22Rv1 (cell line): Measurements from ENCODE around the gene TRAF3.

Experiments used
- ZFX ChIP-seq: fragments of 450-650 bp; IDR thresholded peaks from 2 replicates; pipeline ENCODE4 v1.6.1; 2017; ENCODE audit warnings: antibody characterized with exemption, borderline replicate concordance
- TF ChIP-seq, protein P1 (sequence below): fragments of 450-650 bp; IDR thresholded peaks from 2 replicates; pipeline ENCODE4 v1.5.1; 2017; ENCODE audit warnings: mild to moderate bottlenecking

DNA sequence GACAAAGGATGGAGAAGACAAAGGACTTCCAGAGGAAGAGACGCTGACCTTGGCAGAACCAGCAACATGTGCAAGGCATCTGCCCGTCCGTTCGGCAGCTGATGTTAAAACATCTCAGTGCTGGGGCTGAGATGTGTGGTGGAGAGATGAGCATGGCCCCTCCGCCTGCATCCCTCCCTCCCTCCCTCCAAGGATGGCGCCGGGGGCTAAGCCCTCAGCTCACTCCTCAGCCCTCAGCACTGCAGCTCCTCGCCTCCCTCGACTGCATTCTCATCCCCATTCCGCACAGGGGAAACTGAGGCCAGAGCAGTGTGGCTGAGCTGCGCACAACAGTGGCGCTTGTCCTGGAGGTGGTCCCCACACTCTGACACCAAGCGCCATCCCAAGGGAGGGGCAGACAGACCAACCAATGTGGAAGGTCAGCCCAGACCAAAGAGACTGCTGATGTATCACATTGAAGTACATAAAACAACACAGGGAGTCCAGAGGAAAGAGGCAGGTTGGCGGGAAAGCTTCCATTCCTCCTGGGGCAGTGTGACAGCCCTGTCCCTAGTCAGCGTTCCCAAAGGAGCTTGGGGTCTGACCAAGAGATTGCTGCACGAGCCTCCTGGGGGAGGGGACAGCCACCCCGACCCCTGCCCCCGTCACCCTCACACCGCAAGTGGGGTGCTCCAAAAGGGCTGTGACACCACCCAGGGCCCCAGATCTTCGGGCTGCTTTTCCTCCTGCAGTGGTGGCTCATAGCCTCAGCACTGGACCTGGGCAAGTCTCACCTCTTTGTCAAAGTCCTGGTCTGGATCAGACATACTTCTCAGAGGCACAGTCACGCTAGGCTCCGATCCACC lies 160.3 kb downstream of the TRAF3 start:
- TF ChIP-seq, protein P1, sequence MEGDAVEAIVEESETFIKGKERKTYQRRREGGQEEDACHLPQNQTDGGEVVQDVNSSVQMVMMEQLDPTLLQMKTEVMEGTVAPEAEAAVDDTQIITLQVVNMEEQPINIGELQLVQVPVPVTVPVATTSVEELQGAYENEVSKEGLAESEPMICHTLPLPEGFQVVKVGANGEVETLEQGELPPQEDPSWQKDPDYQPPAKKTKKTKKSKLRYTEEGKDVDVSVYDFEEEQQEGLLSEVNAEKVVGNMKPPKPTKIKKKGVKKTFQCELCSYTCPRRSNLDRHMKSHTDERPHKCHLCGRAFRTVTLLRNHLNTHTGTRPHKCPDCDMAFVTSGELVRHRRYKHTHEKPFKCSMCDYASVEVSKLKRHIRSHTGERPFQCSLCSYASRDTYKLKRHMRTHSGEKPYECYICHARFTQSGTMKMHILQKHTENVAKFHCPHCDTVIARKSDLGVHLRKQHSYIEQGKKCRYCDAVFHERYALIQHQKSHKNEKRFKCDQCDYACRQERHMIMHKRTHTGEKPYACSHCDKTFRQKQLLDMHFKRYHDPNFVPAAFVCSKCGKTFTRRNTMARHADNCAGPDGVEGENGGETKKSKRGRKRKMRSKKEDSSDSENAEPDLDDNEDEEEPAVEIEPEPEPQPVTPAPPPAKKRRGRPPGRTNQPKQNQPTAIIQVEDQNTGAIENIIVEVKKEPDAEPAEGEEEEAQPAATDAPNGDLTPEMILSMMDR = no peak
- TF ChIP-seq ZFX = no peak
